SK-N-MC (cell line): ENCODE results near the gene FMC1.

ENCODE experiments used
- EZH2 ChIP-seq: fragments of 200-600 bp; sonication (generic); IDR thresholded peaks from one replicate; pipeline ENCODE4 v1.6.1; 2017; ENCODE audit warnings: antibody characterized with exemption
- FOXP2 ChIP-seq: optimal IDR thresholded peaks from 2 replicates; pipeline ENCODE3; 2011; ENCODE audit warnings: mild to moderate bottlenecking, moderate library complexity; ENCODE audit not compliant: insufficient read depth; ENCODE audit errors: extremely low read length, control extremely low read depth
- POLR2AphosphoS5 ChIP-seq: IDR thresholded peaks from 2 replicates; pipeline ENCODE4 v1.6.1; 2012; ENCODE audit warnings: mild to moderate bottlenecking, low read depth, low read length, borderline replicate concordance

DNA sequence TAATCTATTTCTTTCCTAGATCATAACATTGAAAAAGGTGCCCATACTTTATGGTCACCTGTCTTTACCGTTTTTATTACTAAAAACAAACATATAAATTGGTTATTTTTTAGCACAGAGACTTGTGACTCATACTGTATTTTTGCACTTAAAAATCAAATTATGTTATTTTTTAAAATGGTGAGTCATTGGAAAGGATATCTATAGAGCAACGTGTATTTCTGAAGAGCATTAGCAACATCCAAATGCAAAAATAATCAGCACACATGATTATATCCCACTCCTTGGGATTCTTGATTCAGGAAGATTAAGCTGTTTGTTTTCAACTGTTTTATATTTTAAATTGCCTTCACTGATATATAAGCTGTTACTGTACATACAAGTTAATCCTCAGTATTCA, 40.7 kb upstream of the FMC1 start:
- TF ChIP-seq POLR2AphosphoS5 (no peak), EZH2 (no peak), FOXP2 (no peak)
